Choroid plexus epithelial cell (primary cell): ENCODE data around the gene TXLNB.
A peak's percentile ranks its signal among the peaks of the same experiment; 100 is the strongest.

Experiments
- DNase-seq: peaks from one replicate; pipeline ENCODE4 v3.0.0-alpha.2; 2010; ENCODE audit warnings: low read depth
- H3K4me3 ChIP-seq: 2 replicates; pipeline ENCODE4 v1.5.1; 2011; ENCODE audit warnings: low read depth, mild to moderate bottlenecking, control low read depth, low read length, moderate library complexity
- TF ChIP-seq, protein P1 (sequence below): conservative IDR thresholded peaks from 2 replicates; pipeline ENCODE4 v1.5.1; 2011; ENCODE audit warnings: low read depth, mild to moderate bottlenecking, control low read depth, inconsistent platforms, low read length, moderate library complexity

TXLNB gene

DNA sequence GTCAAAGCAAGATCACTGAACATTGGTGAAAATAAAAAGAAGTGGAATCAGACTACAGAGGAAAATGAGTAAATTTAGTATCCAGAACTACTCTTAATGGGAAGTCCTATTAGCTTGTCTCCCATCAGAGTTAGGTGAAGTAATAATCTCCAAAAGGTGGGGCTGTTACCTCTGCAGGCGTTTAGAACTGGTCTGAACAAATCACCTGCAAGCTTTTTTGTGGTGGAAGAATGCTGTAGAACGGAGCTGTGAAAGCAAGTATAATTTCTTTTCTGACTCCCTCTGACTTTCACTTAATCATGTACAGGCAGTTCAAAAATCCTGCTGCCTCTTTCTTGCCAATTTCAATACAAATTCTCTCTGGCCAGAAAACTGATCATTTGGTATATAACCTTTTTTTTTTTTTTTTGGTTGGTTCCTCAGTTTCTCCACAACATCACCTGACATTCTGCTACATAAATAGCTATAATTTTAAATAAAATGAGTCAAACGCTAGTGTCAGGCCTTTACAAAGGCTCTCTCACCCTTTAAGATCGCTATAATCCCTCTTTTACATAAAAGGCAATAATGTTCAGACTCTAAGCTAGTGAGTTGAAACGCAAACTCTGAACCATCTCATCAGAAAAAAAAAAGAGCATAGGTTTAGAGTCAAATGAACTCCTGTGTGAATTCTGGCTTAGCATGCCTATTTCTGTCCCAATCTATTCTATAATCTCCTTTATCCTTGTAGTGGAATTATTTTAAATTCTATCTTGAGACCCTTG is 43.8 kb upstream of the TXLNB start:
- H3K4me3 ChIP-seq: no peak overlapping the region
- TF ChIP-seq, protein P1, sequence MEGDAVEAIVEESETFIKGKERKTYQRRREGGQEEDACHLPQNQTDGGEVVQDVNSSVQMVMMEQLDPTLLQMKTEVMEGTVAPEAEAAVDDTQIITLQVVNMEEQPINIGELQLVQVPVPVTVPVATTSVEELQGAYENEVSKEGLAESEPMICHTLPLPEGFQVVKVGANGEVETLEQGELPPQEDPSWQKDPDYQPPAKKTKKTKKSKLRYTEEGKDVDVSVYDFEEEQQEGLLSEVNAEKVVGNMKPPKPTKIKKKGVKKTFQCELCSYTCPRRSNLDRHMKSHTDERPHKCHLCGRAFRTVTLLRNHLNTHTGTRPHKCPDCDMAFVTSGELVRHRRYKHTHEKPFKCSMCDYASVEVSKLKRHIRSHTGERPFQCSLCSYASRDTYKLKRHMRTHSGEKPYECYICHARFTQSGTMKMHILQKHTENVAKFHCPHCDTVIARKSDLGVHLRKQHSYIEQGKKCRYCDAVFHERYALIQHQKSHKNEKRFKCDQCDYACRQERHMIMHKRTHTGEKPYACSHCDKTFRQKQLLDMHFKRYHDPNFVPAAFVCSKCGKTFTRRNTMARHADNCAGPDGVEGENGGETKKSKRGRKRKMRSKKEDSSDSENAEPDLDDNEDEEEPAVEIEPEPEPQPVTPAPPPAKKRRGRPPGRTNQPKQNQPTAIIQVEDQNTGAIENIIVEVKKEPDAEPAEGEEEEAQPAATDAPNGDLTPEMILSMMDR: no peak

DNA sequence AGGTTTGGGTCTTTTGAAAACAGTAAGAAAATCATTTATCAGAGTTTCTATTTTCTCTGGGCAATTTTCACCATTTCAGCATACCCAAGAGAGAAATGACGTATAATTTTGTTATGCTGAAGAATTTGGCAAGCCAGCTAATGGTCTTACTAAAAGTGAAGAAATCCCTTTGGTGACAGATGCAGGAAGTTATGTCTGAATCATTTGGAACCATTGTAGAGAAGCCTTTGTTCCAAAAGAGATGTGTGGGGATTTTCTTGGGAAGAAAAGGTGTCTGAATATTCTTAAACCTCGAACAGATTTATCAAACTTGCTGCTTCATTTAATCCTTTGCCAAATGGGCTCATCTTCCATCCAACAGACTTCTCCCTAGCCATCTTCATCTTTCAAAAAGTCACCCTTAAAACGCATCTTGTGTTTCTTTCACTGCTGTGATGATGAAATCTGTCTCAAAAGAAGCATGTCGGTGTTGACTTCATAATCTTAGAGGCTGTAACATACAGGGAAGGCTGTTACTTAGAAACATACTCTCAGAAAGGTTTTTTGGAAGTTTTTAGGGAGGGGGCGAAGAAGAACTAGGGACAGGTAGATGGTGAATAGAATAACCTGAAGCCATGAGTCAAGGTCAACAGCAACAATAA is 43.1 kb upstream of the TXLNB start:
- DNase-seq: peak; percentile 93
- TF ChIP-seq, protein P1: no peak
- H3K4me3 ChIP-seq: no peak overlapping the region

More for the DNA sequence above, 43.8 kb upstream of the TXLNB start:
- DNase-seq: no peak

DNA sequence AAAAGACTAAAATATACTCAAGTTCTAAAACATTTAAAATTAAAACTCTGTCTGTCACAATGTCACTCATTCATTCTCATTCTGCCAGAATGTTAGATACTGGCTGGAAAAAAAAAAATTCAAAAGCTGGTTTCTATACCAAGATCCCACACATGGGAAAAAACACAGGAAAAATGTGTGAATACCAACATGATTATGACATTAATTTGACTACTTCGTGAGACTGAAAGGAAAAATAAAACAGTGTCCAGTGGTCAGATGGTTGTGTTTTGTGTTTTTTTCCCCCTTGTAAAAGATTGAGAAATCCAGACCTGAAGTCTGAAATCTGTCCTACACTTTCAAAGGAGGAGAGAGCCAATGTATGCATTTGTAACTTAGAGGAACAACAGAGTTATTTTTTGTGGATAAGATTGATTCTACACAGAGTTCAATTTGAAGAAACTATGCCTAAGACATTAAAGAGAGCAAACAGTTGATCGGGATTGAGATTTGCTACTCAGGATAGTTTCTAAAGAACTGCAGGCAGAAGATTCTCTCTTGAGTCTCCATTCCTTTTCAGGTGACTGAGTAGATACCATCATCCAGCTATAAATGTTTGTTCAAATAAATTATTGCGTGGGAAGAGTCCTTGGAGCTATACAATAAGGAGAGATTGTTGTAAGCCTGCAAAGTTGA is 39.2 kb upstream of the TXLNB start:
- TF ChIP-seq, protein P1: no peak
- DNase-seq: peak; percentile 30
- no peak overlapping the region for H3K4me3 ChIP-seq

DNA sequence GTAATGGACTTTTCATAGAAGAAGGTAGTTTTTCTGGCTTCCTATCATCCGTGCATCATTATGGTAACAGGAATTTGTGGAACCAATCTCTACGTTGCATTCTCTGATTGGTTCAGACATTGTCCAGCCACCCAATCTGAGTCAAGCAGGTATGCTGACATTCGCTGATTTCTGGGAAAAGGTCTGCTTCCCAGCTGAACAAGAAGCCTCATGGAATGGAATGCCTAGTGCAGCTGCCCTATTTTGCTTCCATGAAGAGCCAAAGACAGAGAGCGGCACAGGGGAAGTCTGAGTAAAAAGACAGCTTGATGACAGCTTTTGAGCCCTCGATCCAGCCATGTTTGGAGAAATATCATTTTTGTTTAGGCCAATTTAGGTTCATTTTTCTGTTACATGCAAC is 38.5 kb upstream of the TXLNB start:
- no peak for DNase-seq
- H3K4me3 ChIP-seq: no peak overlapping the region
- TF ChIP-seq, protein P1: no peak

DNA sequence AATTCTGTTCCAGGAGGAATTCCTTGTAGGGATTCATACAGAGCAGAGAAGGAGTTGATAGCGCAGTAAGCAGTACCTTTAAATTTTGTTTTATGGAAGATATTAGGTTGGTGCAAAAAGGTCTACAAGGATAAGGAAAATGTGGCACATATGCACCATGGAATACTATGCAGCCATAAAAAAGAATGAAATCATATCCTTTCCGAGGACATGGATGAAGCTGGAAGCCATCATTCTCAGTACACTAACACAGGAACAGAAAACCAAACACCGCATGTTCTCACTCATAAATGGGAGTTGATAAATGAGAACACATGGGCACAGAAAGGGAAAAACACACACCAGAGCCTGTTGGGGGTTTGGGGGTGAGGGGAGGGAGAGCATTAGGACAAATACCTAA is 37.4 kb upstream of the TXLNB start:
- TF ChIP-seq, protein P1: no peak
- H3K4me3 ChIP-seq: no peak overlapping the region
- DNase-seq: no peak

DNA sequence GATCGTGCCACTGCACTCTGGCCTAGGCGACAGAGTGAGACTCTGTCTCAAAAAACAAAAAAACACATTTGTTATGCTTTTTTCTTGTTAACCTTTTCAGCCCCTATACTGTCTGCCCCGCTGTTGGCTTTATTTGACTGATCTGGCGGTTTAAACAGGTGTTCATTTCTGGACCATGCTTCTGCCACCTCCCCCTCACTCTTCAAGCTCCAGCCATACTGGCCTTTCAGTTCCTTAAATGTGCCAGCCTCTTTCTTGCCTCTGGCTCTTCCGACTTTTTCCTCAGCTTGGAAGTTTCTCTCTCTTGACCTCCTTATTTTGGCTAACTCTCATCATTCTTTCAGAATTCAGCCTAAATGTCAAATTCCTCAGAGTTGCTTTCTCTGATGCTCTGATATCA is 35.2 kb upstream of the TXLNB start:
- DNase-seq: no peak
- TF ChIP-seq, protein P1: no peak
- no peak overlapping the region for H3K4me3 ChIP-seq
